Activated T-cell treated with anti-CD3 and anti-CD28 coated beads, Interleukin-2, amount 50 U/mL, for 1 hour (primary cell): ENCODE results near the gene MXD4.
"Not testable (repeated sequence)": the region's sequence is repeated elsewhere in the genome, so short reads cannot be mapped to it uniquely, and the experiment has no call there.

Experiments
- DNase-seq: peaks from one replicate; pipeline ENCODE4 v3.0.0-alpha.2; 2020

Gene MXD4

DNA sequence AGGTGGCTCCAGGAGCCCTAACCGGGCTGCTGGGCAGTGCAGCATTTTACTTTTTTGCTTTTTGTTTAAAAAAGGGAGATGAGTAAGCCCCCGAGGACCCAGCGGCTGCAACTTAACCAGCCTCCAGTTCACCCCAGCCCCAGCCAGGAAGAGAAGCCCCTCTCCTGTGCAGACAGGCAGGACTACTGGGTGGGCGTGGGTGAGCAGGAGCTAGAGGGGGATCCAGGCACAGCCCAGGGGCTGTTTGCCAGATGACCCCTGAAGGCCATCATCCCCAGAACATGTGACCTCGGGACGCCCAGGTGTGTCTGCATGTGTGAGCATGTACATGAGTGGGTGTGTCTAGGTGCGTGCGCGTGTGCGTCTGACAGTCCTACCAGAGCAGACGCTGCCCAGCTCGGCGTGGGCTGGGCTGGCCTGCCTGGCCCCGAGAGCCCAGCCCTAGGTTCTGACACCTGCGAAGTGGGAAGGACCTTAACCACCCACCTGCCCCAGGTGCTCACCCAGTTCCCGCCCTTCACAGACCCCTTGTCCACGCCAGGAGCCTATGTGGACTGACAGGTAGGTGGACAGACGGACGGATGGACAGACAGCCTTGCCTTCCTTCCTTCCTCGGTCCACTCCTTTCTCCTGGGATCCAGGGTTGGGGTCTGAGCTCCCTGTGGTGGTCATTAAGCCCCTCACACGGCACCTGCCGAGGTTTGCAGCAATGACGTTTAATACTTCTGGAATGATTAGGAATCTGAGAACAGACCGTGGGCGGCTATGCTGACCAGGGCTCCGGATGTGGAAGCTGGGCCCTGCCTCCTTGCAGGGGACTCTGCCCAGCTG is 12.2 kb downstream of the MXD4 start:
- no peak for DNase-seq

DNA sequence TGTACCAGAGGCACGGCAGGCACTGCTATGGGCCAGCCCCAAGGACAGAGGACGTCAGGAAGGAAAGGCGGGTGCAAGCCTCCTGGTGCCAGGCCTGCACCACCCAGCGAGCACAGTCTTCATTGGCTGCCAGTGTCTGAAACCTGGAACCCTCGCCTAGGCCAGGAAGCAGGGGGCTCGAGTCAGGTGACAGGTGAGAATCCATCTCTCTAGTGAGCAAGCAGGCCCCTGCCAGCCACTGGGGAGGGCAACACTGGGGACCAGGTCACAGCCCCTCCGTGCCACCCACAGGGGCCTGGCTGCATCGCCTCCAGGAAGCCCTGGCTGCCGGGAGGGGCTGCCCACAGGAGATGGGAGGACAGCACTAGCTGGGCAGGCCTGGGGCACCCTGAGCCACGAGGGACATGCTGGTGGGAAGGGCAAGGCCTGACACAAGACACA is 13.1 kb downstream of the MXD4 start:
- DNase-seq: no peak

DNA sequence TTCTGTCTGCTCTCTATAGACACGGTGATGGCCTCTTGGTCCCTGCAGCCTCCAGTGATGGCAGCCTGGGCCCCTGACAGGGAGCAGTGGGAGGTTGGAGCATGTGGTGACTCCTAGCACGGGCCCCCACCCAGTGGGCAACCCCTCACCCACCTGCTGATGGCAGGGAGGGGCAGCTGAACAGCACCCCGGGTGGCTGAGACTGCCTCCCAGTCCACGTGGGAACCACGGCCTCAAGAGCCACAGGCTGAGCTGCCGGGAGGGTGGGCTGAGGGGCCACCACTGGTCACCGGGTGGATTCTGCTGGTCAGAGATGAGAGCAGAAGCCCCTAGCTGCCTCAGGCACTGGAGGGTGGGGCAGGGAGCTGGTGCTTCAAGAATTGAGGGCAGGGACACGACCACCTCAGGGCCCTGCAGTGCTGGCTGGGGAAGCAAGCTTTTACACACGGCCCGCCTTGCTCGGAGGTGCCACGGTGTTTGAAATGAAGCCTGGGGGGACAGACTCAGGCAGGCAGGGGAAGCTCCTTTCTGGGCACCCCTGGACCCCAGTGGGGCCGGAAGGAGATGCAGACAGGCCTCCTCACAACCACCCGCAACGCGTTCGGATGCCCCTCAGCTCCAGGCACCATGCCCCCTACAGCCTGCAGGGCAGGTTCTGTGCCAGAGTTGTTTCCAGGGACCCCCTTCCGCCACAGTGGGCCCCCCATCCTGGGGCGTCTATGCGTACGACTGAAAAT is 13.7 kb downstream of the MXD4 start:
- DNase-seq: peak; percentile 19

DNA sequence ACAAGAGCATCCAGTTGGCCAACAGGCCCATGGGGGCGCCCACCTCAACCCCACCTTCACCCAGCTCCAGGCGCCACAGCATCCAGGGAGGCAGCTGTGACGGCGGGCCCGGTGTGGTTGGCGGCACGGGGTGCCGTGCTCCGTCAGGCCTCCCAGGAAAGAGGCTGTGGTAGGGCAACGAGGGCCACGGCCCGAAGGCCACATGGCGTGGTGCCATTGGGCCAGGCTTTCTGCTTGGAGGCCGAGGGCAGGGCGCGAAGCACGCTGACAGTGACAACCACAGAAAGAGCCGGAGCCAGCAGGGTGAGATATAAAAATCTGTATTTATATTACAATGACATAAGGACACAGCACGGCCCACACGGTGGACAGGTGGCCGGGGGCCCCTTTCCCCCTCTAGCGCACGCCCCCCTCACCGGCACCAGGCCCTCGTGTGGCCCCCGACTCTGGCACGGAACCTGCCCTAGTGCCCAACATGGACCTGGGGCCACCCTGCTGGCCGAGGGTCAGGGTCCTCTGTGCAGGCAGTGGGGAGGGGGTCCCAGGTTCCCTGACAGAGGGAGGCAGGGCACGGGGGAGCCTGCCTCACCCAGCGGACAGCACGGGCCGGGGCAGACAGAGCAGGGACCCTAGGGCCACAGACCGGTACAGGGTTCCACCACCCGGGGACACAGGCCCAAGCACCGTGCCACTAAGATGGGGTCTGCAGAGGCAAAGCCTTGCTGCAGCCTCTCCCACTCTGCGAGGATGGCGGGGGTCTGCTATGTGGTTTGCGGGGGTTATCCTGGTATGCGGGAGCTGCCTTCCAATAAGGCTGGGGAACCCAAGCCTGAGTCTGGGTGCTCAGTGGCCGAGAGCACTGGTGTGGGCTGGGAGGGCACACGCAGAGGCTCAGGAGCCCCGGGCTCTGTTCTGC is 14.5 kb downstream of the MXD4 start:
- DNase-seq: peak; percentile 16

DNA sequence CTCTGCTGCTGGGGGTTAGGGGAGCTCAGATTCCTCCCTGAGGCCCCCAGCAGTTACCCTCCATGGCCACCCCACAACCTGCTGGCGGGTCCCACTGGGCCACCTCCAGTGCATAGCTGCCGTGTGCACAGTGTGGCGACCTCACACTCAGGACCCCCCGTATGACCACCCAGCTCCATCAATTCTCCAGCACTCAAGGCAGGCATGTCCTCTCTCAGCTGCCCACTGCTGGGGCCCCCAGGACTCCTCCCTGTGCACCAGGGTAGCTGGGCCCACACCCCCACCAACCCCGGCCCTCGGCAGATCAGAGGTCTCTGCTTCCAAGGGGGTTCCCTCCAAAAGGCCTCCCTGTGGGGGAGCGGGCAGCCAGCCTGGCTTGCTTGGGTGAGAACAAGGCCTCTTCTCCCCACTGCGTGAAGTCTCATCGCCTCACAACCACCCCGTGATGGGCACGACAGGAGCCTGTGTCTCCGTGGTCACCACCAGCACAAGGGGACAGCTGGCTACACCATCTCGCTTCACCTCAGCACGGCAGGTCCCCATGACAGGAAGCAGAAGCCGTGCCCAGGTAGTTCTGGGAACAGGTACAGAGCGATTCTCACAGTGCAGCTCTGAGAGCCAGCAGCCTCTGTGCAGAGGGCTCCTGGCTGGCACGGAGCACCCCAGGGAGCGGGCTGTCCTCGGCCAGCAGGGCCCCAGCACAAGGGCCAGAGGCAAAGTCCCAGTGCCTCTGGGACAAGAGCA is 15.4 kb downstream of the MXD4 start:
- DNase-seq: no peak

DNA sequence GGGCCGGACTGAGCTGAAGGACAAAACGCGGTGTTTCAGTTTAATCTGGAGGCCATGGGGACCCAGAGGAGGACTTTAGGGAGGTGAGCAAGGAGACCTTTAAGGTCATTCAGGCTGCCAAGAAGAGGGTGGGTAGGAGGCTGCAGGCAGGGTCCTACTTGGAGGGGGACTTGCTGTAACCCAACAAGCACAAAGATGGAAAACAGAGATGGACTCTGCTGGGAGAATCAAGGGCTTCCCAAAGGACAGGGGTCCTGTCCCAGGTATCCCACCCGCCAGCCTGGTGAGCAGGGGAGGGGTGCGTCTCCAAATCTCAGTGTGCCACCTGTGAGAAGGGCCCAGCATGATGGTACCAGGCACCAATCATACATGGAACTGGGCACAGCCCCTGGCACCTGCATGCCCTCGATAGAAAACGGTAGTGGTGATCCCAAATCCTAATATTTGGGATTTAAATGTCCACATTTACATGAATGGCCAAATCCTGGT is 16.1 kb downstream of the MXD4 start:
- no peak for DNase-seq

DNA sequence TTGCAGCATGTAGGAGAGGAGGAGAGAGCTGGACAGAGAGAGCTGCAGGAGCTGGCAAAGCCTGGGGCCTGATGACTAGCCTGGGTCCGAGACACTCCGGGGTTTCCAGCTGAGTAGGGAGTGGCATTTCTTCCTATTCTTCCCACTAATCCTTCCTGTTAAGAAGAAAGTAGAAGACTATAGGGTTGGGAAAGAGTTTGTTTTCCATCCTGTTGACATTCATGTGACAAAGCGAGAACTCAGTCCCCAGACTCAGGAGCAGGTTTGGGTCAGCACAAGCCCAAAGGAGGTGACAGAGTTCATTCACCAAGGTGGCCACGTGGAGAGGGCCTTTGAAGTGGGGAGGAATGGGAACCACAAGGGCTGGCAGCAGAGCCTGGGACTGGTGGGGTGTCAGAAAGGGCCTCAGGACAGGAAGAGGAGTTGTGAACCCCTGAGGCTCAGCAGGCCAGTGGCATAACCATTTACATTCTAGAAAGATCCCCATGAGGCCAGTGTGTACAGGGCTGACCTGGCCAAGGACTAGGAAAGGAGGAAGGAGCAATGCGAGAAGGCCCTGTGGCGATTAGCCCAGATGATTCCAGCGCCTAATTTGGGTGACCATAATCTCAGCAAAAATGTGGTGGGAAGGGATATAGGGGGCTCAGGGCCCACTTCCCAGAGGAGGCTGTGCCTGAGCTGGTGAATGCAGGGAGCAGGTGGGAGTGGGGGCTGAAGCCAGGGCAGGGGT is 16.7 kb downstream of the MXD4 start:
- no peak for DNase-seq

DNA sequence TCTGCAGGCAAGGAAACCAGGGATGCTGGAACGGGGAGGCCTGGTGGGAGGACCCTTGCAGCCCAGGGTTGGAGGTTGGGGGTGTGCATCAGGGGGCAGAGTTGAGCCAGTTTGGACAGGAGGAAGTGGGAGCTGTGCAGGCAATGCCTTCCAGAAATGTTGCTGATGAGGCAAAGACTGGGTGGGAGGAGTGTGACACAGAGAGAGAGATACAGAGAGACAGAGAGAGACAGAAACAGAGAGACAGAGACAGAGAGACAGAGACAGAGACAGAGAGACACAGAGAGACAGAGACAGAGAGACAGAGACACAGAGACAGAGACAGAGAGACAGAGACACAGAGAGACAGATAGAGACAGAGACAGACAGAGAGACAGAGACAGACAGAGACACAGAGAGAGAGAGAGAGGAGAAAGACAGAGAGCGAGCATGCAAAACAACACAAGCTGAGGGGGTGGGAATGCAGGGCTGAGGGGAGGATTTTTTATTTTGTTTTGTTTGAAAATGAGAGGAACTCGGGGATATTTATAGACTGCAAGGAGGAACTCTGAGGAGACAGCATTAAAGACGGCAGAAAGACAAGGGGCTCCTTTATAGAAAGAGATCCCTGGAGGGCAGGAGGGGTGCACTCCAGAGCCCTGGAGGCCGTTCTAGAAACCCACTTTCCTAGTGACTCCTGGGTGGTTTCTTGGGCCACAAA is 18.1 kb downstream of the MXD4 start:
- no peak for DNase-seq

DNA sequence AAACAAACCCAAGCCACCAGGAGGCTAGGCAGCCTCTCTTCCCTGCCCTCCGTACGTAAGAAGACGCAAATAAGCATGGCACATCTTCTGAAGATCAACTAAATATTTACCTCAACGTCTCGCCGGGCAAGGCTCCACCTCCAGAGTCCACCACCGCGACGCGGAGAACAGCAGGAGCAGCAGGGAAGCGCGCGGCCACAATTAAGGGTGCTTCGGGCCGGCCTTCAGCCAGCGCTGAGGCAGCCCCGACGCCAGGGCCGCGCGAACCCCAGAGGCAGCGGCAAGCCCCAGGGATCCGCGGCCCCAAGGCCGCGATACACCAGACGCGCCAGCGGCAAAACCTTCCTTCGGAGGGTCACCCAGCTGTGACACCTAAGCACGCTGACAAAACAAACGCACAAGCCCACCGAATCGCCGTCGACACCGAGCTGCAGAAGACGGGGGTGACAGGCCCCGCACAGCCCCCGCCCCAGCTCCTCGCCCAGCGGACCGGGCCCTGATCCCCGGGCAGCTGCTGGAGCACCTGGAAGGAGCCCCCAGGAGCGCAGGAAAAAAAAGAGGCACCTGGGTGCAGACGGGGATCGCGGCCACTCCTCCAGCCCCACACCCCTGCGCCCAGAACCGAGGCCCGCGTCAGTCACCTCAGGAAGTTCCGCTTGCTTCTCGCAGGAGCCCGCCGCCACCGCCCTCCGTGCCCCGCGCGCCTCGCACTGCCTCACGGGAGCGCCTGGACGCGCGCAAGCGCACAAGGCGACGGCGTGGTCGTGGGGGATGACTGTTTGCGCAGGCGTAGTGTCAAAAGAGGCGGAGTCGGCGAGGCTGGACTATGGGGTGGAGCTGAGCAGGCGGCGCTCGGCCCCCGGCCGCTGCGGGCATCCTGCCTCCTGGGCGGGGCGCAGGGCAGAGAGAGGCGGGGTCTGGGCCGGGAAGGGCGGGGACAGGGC is 20.2 kb downstream of the MXD4 start, which contains the start of the genes HAUS3 and POLN:
Gene HAUS3 (minus strand): TSS at position 712 of the 944 bp plus-strand sequence. CDS start 1,175 bp downstream, outside the sequence.
Gene POLN (minus strand): TSS at position 712 of the 944 bp plus-strand sequence. CDS start 12,890 bp downstream, outside the sequence.
- DNase-seq: peak; percentile 99

DNA sequence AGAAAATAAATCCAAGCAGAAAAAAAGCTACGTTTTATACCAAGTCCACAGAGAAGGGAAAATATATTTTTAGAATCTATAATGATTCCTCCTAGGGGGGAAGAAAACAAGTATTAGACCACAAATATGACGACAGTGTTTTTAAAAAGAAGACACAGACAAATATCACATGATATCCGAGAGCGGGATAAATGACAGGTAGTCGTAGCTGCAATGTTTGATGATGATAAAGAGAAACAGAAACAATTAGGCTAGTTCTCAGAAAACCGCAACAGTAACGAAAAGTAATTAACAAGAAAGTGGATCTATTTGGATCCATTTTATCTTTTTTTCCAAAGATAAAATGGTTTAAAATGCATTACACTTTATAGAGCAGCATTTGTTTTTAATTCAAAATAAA is 20.9 kb downstream of the MXD4 start:
- no peak for DNase-seq

DNA sequence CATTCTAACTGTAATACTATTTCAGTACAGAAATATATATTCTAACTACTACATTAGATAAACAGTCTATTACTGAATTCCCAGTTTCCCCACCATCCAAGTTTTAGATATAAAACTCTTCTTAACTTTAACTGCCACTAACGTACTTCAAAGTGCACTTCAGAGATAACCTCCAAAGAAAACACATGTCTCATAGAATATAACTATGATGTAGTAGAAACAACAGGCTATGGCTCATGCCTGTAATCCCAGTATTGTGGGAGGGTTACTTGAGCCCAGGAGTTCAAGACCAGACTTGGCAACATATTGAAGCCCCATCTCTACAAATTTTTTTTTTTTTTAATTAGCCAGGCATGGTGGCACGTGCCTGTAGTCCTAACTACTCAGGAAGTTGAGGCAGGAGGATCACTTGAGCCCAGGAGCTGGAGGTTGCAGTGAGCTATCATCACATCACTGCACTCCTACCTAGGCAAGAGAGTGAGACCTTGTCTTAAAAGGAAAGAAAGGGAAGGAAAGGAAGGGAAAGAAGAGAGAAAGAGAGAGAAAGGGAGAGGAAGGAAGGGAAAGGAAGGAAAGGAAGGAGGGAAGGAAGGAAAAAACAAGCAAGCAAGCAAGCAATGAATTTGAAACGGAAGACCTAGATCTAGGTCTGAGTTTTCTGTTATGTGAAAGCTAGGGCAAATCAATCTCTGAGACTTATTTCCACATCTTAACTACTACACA is 24.8 kb downstream of the MXD4 start:
- DNase-seq: no peak

DNA sequence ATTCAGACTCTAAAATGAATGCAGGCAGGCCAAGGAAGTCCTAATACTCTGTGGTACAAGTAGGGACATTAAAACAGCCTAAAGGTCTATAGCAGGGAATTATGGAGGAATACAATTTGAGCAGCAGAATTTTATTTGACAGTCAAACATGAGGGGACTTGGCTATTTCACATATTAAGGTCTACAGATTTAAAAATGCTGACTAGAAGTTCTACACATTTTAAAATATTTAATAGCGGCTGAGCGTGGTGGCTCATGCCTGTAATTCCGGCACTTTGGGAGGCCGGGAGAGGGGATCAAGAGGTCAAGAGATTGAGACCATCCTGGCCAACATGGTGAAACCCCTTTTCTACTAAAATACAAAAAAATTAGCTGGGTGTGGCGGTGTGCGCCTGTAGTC is 30.8 kb downstream of the MXD4 start:
- DNase-seq: no peak

DNA sequence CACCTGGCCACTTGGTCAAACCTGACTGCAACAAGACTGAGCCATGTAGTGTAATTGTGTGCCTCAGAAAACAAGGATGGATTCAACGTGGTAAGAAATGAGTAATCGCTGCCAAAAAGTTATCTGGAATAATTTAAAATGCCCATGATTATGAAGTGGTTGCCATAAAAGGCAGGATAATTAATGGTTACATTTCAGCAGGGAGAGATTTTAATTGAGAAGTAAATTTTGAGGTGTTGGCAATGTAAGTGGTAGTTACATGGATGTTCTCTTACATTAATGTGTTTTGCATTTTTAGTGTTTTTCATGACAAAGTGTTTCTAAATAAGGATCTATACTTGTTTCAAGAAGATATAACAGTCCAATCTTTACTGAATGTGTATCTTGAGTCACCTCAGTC is 35.6 kb downstream of the MXD4 start:
- no peak for DNase-seq

DNA sequence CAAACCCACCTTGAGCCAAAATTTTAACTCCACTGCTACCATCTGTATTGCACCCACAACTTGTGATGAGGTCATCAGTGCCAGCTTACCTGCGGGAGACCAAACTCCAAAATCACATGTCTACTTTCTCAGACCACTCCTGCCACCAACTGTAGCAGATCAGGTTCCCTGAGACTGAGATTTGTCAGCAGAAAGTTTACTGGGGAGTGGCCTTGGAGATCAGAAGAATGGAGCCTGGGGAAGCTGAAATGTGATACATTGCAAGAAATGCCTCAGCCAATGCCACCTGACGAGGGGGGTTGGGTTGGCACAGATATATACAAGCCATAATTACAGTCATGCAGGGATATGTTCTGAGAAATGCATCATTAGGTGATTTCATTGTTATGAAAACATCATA is 39.1 kb downstream of the MXD4 start:
- no peak for DNase-seq

DNA sequence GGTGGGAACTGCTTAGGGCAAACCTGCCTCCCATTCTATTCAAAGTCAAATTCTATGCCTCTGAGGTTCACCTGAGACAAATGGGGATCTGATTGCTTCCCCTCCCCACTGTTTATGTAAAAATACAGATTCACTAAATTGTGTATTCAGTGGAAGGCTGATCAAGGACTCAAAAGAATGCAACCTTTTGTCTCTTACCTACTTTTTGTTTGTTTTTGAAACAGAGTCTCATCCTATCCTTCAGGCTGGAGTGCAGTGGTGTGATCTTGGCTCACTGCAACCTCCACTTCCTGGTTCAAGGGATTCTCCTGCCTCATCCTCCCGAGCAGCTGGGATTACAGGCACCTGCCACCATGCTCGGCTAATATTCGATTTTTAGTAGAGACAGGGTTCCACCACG is 40.5 kb downstream of the MXD4 start:
- DNase-seq: not testable (repeated sequence)

DNA sequence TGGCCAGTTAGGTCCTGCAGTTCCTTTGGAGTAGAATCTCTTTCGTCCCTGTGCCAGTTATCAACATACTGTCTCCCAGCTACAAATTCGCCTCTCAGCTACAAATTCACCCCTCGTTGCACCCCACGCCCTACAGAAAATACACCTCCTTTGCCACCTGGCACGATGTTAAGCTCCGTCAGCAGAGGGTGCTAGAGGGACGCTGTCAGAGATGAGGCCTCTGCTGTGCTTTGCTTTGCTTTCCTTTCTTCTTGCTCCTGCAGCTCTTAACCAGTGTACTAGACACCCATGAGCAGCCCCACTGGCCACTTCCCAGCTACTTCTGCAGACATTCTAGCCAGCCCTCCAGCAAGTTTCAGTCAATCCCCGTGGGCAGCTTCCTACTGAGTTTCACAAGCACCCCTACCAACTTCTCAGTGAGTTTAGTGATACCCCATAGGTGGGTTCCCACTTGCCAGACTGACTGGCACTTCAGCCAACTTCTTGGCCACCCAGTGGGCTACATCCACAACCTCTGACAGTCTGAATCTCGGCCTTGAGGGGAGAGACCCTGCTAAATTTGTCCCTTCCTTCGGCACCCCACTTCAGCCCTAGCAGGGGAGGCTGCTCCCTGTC is 41.8 kb downstream of the MXD4 start:
- peak; percentile 83 for DNase-seq

DNA sequence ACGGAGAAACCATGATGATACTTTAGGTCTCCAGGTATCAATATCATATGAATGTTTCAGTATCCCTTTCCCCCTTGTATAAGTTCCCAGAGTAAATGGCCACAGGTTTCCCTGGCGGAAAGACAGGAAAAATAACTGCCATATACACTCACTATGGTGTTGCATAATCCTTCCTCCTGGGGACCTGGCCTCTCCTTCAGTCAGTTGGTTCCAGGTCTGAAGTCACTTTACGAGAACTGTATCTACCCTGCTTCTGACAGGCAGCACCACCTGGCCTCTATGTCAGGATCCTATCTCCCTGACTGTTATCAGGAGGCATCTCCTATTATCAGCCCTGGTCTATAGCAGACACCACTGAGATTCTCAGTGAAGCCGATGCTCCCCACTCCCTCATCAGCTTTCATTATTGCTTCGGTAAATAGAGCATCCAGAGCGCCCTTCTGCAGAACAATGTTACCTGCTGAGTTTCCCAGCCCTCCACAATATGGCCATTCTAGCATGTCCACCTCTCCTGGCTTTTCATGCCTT is 42.6 kb downstream of the MXD4 start:
- no peak for DNase-seq

DNA sequence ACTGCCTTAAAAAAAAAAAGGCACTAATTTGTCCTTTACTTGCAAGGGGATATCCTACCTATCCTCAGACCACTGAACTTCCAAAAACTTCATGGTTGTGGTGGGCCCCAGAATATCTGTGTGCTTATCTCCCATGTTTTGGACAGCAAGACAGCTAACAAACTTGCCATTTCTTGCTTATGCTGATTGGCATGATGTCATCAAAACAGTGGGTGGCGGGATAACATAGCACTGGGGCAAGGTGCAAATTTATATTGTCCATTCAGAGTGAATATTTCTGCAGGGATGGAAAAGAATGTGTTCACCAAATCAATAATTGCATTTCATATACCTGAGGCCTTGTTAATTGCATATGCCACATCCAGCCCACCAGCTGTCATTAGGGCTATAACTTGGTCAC is 43.5 kb downstream of the MXD4 start:
- DNase-seq: no peak
